HT-29 (cell line): ENCODE results near the gene CAMK2D. TPM values are rescaled to one million over a fixed set of nuclear protein-coding genes. Genes with fewer than 3 reads are reported as not detected.
"Not testable (repeated sequence)": the region's sequence is repeated elsewhere in the genome, so short reads cannot be mapped to it uniquely, and the experiment has no call there.

Experiments
- DNase-seq: peaks from one replicate; pipeline ENCODE4 v3.0.0-alpha.2; 2015; ENCODE audit warnings: low spot score
- total RNA-seq: library from RNA; depleted of rRNA; stranded (reverse); fragments of >200 nt; shearing (Covaris generic); gene quantifications from 2 replicates; pipeline ENCODE4 v1.2.3, GENCODE V29; 2014; rRNA removed

Gene CAMK2D
- 41.1 and 49.5 TPM in 2 replicates for total RNA-seq

GRCh38 chr4:113761620-113762185, at the start of gene CAMK2D:
Gene CAMK2D (minus strand): TSS chr4:113761738. CDS start chr4:113761068, 670 bp downstream.
- DNase-seq: peak; percentile 88

GRCh38 chr4:113810906-113811305, 49.4 kb upstream of the CAMK2D start:
- no peak for DNase-seq

- DNase-seq: no peak
Observed at GRCh38 chr4:113809311-113809710, 47.8 kb upstream of the CAMK2D start.

- DNase-seq: no peak
Observed at GRCh38 chr4:113806850-113807249, 45.3 kb upstream of the CAMK2D start.

- no peak for DNase-seq
Observed at GRCh38 chr4:113801882-113802281, 40.3 kb upstream of the CAMK2D start.

- not testable (repeated sequence) for DNase-seq
Observed at GRCh38 chr4:113796381-113796780, 34.8 kb upstream of the CAMK2D start.

- DNase-seq: no peak
Observed at GRCh38 chr4:113790478-113790877, 28.9 kb upstream of the CAMK2D start.

GRCh38 chr4:113788888-113789287, 27.4 kb upstream of the CAMK2D start:
- DNase-seq: no peak

- DNase-seq: no peak
Observed at GRCh38 chr4:113785781-113786180, 24.2 kb upstream of the CAMK2D start.

- DNase-seq: no peak
Observed at GRCh38 chr4:113784497-113785250, 23.1 kb upstream of the CAMK2D start.

GRCh38 chr4:113783701-113784100, 22.2 kb upstream of the CAMK2D start:
- DNase-seq: no peak

- DNase-seq: no peak
Observed at GRCh38 chr4:113783289-113783688, 21.8 kb upstream of the CAMK2D start.

GRCh38 chr4:113781439-113782040, 20.0 kb upstream of the CAMK2D start:
- DNase-seq: peak; percentile 57

GRCh38 chr4:113776679-113777078, 15.1 kb upstream of the CAMK2D start:
- no peak for DNase-seq

GRCh38 chr4:113776016-113776415, 14.5 kb upstream of the CAMK2D start:
- no peak for DNase-seq

GRCh38 chr4:113773756-113774155, 12.2 kb upstream of the CAMK2D start:
- DNase-seq: no peak

- no peak for DNase-seq
Observed at GRCh38 chr4:113773014-113773413, 11.5 kb upstream of the CAMK2D start.

- DNase-seq: no peak
Observed at GRCh38 chr4:113772319-113772718, 10.8 kb upstream of the CAMK2D start.

- no peak for DNase-seq
Observed at GRCh38 chr4:113769744-113770143, 8.2 kb upstream of the CAMK2D start.

GRCh38 chr4:113768952-113769351, 7.4 kb upstream of the CAMK2D start:
- no peak for DNase-seq

- DNase-seq: no peak
Observed at GRCh38 chr4:113766882-113767281, 5.3 kb upstream of the CAMK2D start.

GRCh38 chr4:113764720-113765264, 3.3 kb upstream of the CAMK2D start:
- DNase-seq: no peak

GRCh38 chr4:113763923-113764322, 2.4 kb upstream of the CAMK2D start:
- not testable (repeated sequence) for DNase-seq
